ENCODE measurements around the gene LSM7. TPM values are rescaled to one million over a fixed set of nuclear protein-coding genes. Genes with fewer than 3 reads are reported as not detected.

The LSM7 gene
- total and polyA plus RNA-seq, 2 experiments from 2014 or later: 299 to 409 TPM

- ATAC-seq: peak; percentile 86
- peaks cover 24% of the 10 kb centered on the region for H3F3A ChIP-seq (replicated peaks; ENCODE audit: low read depth)
- Mint-ChIP-seq H3K27ac (no peak overlapping the region), H3K4me3 (no peak overlapping the region), H3K9me3 (peaks cover 13% of the 10 kb centered on the region), H3K36me3 (ENCODE audit: low read depth) (peaks cover 28% of the 10 kb centered on the region), H3K27me3 (ENCODE audit: insufficient read depth, low read depth, poor library complexity) (peaks cover 10% of the 10 kb centered on the region), H3K4me1 (peaks cover 11% of the 10 kb centered on the region)
- no peak overlapping the region for H3K27ac ChIP-seq (ENCODE audit: low read depth)
- H3K4me1 ChIP-seq (ENCODE audit: insufficient read depth): no peaks in the 10 kb centered on the region
- H3K4me3 ChIP-seq: no peak overlapping the region
- peaks cover 26% of the 10 kb centered on the region for H3K79me2 ChIP-seq (replicated peaks; ENCODE audit: insufficient read depth)
- H4K20me1 ChIP-seq (replicated peaks; ENCODE audit: insufficient read depth): peaks cover 9% of the 10 kb centered on the region
- H3K4me2 ChIP-seq: no peak overlapping the region
- peak; percentile 89 for DNase-seq (ENCODE audit: low spot score)
- H2AFZ ChIP-seq: no peak overlapping the region
- TF ChIP-seq CTCF (conservative IDR thresholded peaks at IDR 0.05; ENCODE audit: low read depth in 2 of 2): peak; percentile 24 to 33; a peak in 3 of 4 replicates
- TF ChIP-seq EZH2 (IDR thresholded peaks at IDR 0.05; ENCODE audit: low read depth, unreplicated experiment): no peak
- TF ChIP-seq STAT1 (IDR thresholded peaks at IDR 0.05; ENCODE audit: unreplicated experiment): no peak
- no peaks in the 10 kb centered on the region for H3K27me3 ChIP-seq (ENCODE audit: insufficient read depth)
- H3K9me2 ChIP-seq (ENCODE audit: insufficient read depth): no peaks in the 10 kb centered on the region; the same call in 1 of the 2 replicates
- H3K36me3 ChIP-seq (ENCODE audit: insufficient read depth): no peaks in the 10 kb centered on the region
These were observed 8.9 kb upstream of the LSM7 start for GRCh38 chr19:2337329-2337707.

GRCh38 chr19:2336528-2337328, 8.3 kb upstream of the LSM7 start:
- Mint-ChIP-seq H3K27ac (peak overlapping the region; percentile 34; the same call in 1 of the 2 replicates), H3K4me1 (peaks cover 17% of the 10 kb centered on the region), H3K36me3 (ENCODE audit: low read depth) (peaks cover 28% of the 10 kb centered on the region), H3K27me3 (ENCODE audit: insufficient read depth, low read depth, poor library complexity) (peaks cover 13% of the 10 kb centered on the region), H3K4me3 (no peak overlapping the region), H3K9me3 (peaks cover 13% of the 10 kb centered on the region)
- Histone ChIP-seq H2AFZ (no peak overlapping the region), H4K20me1 (replicated peaks; ENCODE audit: insufficient read depth) (peaks cover 9% of the 10 kb centered on the region), H3K9me2 (ENCODE audit: insufficient read depth) (no peaks in the 10 kb centered on the region; the same call in 1 of the 2 replicates), H3K4me2 (no peak overlapping the region), H3K4me1 (ENCODE audit: insufficient read depth) (peaks cover 2% of the 10 kb centered on the region; the same call in 1 of the 2 replicates), H3K36me3 (ENCODE audit: insufficient read depth) (no peaks in the 10 kb centered on the region), H3K27ac (ENCODE audit: low read depth) (0 out of 2 replicates have a peak overlapping the region, but pooled peaks have one; percentile 45), H3F3A (replicated peaks; ENCODE audit: low read depth) (peaks cover 24% of the 10 kb centered on the region), H3K79me2 (replicated peaks; ENCODE audit: insufficient read depth) (peaks cover 32% of the 10 kb centered on the region), H3K27me3 (ENCODE audit: insufficient read depth) (no peaks in the 10 kb centered on the region), H3K4me3 (no peak overlapping the region)
- DNase-seq (ENCODE audit: low spot score) (no peak), ATAC-seq (peak; percentile 23)
- TF ChIP-seq CREB1 (CRISPR knock-in tag; IDR thresholded peaks at IDR 0.05; ENCODE audit: low read depth): no peak
- TF ChIP-seq JUNB (IDR thresholded peaks at IDR 0.05; ENCODE audit: unreplicated experiment): no peak
- TF ChIP-seq STAT1 (IDR thresholded peaks at IDR 0.05; ENCODE audit: unreplicated experiment): no peak
- TF ChIP-seq REST (IDR thresholded peaks at IDR 0.05; ENCODE audit: unreplicated experiment): no peak

Data from GM23338 (cell line).